HCEC 1CT (cell line): ENCODE results near the gene ARHGEF28.

ENCODE experiments used
- DNase-seq: peaks from one replicate; pipeline ENCODE4 v3.0.0-alpha.2; 2017

ARHGEF28 gene

GRCh38 chr5:73748510-73749400, 122.8 kb downstream of the ARHGEF28 start:
- DNase-seq, result peak; percentile 16

- no peak for DNase-seq
Observed at GRCh38 chr5:73749485-73750270, 123.7 kb downstream of the ARHGEF28 start.

GRCh38 chr5:73751254-73751914, 125.4 kb downstream of the ARHGEF28 start:
- no peak for DNase-seq

GRCh38 chr5:73754254-73754653, 128.3 kb downstream of the ARHGEF28 start:
- no peak for DNase-seq

GRCh38 chr5:73757416-73757815, 131.4 kb downstream of the ARHGEF28 start:
- DNase-seq, result no peak

- DNase-seq, result no peak
Observed at GRCh38 chr5:73759771-73760170, 133.8 kb downstream of the ARHGEF28 start.

GRCh38 chr5:73763300-73764032, 137.5 kb downstream of the ARHGEF28 start:
- DNase-seq, result peak; percentile 39

GRCh38 chr5:73764586-73764985, 138.6 kb downstream of the ARHGEF28 start:
- peak; percentile 96 for DNase-seq

GRCh38 chr5:73764996-73765395, 139.0 kb downstream of the ARHGEF28 start:
- peak; percentile 42 for DNase-seq

GRCh38 chr5:73766902-73767301, 140.9 kb downstream of the ARHGEF28 start:
- no peak for DNase-seq

- DNase-seq, result peak; percentile 65
Observed at GRCh38 chr5:73770172-73771025, 144.4 kb downstream of the ARHGEF28 start.

GRCh38 chr5:73774924-73775323, 148.9 kb downstream of the ARHGEF28 start:
- DNase-seq, result no peak

- DNase-seq, result no peak
Observed at GRCh38 chr5:73776405-73776804, 150.4 kb downstream of the ARHGEF28 start.

- DNase-seq, result no peak
Observed at GRCh38 chr5:73777192-73777591, 151.2 kb downstream of the ARHGEF28 start.

GRCh38 chr5:73780302-73781080, 154.5 kb downstream of the ARHGEF28 start:
- DNase-seq, result no peak

GRCh38 chr5:73781107-73781768, 155.2 kb downstream of the ARHGEF28 start:
- no peak for DNase-seq

- DNase-seq, result peak; percentile 43
Observed at GRCh38 chr5:73783828-73784227, 157.8 kb downstream of the ARHGEF28 start.

GRCh38 chr5:73786043-73786831, 160.2 kb downstream of the ARHGEF28 start:
- no peak for DNase-seq

- no peak for DNase-seq
Observed at GRCh38 chr5:73789851-73790281, 163.9 kb downstream of the ARHGEF28 start.
